GM23338 (cell line): ENCODE results near the gene C20orf173. TPM values are rescaled to one million over a fixed set of nuclear protein-coding genes. Genes with fewer than 3 reads are reported as not detected.
A peak's percentile ranks its signal among the peaks of the same experiment; 100 is the strongest.

Experiments used
- ATAC-seq: fragments of 200-7000 bp; cut with Tn5 transposase; 3 replicates; pipeline ENCODE4 v1.9.1; 2020
- DNase-seq: peaks from one replicate; pipeline ENCODE4 v3.0.0-alpha.2; 2015; ENCODE audit warnings: low spot score
- H2AFZ ChIP-seq: fragments of 200-600 bp; sonication (generic); 2 replicates; pipeline ENCODE4 v1.8.0; 2016; ENCODE audit warnings: antibody characterized with exemption, mild to moderate bottlenecking, moderate library complexity
- H3F3A ChIP-seq: fragments of 200-600 bp; sonication (generic); replicated peaks from 2 replicates; pipeline ENCODE4 v1.8.0; 2017; ENCODE audit warnings: antibody characterized with exemption, mixed run types, low read depth
- H3K27ac ChIP-seq: fragments of 200-600 bp; sonication (generic); 2 replicates; pipeline ENCODE4 v1.6.1; 2016; ENCODE audit warnings: low read depth
- H3K27me3 ChIP-seq: fragments of 200-600 bp; sonication (generic); 2 replicates; pipeline ENCODE4 v1.8.0; 2016; ENCODE audit warnings: mild to moderate bottlenecking, mixed run types, moderate library complexity; ENCODE audit not compliant: insufficient read depth
- H3K36me3 ChIP-seq: fragments of 200-600 bp; sonication (generic); 2 replicates; pipeline ENCODE4 v1.8.0; 2016; ENCODE audit warnings: mild to moderate bottlenecking; ENCODE audit not compliant: insufficient read depth
- H3K4me1 ChIP-seq: fragments of 200-600 bp; sonication (generic); 2 replicates; pipeline ENCODE4 v1.8.0; 2016; ENCODE audit warnings: mild to moderate bottlenecking, moderate library complexity; ENCODE audit not compliant: insufficient read depth
- H3K4me2 ChIP-seq: fragments of 200-600 bp; sonication (generic); 2 replicates; pipeline ENCODE4 v1.7.1; 2017; ENCODE audit warnings: mixed run types
- H3K4me3 ChIP-seq: fragments of 200-600 bp; sonication (generic); 2 replicates; pipeline ENCODE4 v1.6.1; 2016; ENCODE audit warnings: mixed run types
- H3K79me2 ChIP-seq: fragments of 200-600 bp; sonication (generic); replicated peaks from 2 replicates; pipeline ENCODE4 v1.8.0; 2017; ENCODE audit warnings: mild to moderate bottlenecking; ENCODE audit not compliant: insufficient read depth
- H3K9me2 ChIP-seq: fragments of 200-600 bp; sonication (generic); 2 replicates; pipeline ENCODE4 v1.8.0; 2017; ENCODE audit not compliant: insufficient read depth
- H4K20me1 ChIP-seq: fragments of 200-600 bp; sonication (generic); replicated peaks from 2 replicates; pipeline ENCODE4 v1.8.0; 2017; ENCODE audit warnings: mild to moderate bottlenecking; ENCODE audit not compliant: insufficient read depth
- H3K27ac Mint-ChIP-seq: 2 replicates; pipeline ENCODE4 v1.8.0; 2020; ENCODE audit warnings: inconsistent platforms, mild to moderate bottlenecking, moderate library complexity, mixed read lengths
- H3K27me3 Mint-ChIP-seq: 3 replicates; pipeline ENCODE4 v1.8.0; 2022; ENCODE audit warnings: low read depth, mild to moderate bottlenecking, moderate library complexity, mixed read lengths, inconsistent platforms; ENCODE audit not compliant: insufficient read depth, poor library complexity
- H3K36me3 Mint-ChIP-seq: 3 replicates; pipeline ENCODE4 v1.8.0; 2021; ENCODE audit warnings: low read depth, mild to moderate bottlenecking, inconsistent platforms, moderate library complexity, mixed read lengths
- H3K4me1 Mint-ChIP-seq: 3 replicates; pipeline ENCODE4 v1.8.0; 2020; ENCODE audit warnings: mild to moderate bottlenecking, inconsistent platforms, mixed read lengths
- H3K4me3 Mint-ChIP-seq: 3 replicates; pipeline ENCODE4 v1.8.0; 2021; ENCODE audit warnings: moderate library complexity, mild to moderate bottlenecking, inconsistent platforms, mixed read lengths
- H3K9me3 Mint-ChIP-seq: 3 replicates; pipeline ENCODE4 v1.8.0; 2020; ENCODE audit warnings: moderate library complexity, mild to moderate bottlenecking, inconsistent platforms, mixed read lengths
- CTCF ChIP-seq, 2 experiments: fragments of 200-600 bp in 1 of 2; sonication (generic) in 1 of 2; conservative IDR thresholded peaks; 2 replicates each; pipeline versions ENCODE4 v1.5.1 to v1.6.1; 2016 to 2017; ENCODE audit warnings: antibody characterized with exemption in 2 of 2, low read depth in 2 of 2, mild to moderate bottlenecking in 2 of 2, moderate library complexity in 1 of 2
- ETS1 ChIP-seq: IDR thresholded peaks from 2 replicates; pipeline ENCODE4 v1.6.1; 2016; ENCODE audit warnings: antibody characterized with exemption
- EZH2 ChIP-seq: fragments of 200-600 bp; sonication (generic); IDR thresholded peaks from one replicate; pipeline ENCODE4 v1.8.0; 2017; ENCODE audit warnings: antibody characterized with exemption, mild to moderate bottlenecking, low read depth; ENCODE audit not compliant: unreplicated experiment
- JUNB ChIP-seq: IDR thresholded peaks from one replicate; pipeline ENCODE4 v1.6.1; 2016; ENCODE audit warnings: antibody characterized with exemption; ENCODE audit not compliant: unreplicated experiment
- STAT1 ChIP-seq: IDR thresholded peaks from one replicate; pipeline ENCODE4 v1.6.1; 2016; ENCODE audit warnings: antibody characterized with exemption; ENCODE audit not compliant: unreplicated experiment
- ZNF331 ChIP-seq: fragments of 250-450 bp; sonication (Bioruptor Pico); IDR thresholded peaks from 2 replicates; pipeline ENCODE4 v1.5.0; 2020; ENCODE audit warnings: low read depth, mild to moderate bottlenecking, moderate library complexity
- ZNF462 ChIP-seq: fragments of 250-450 bp; sonication (Bioruptor Pico); IDR thresholded peaks from 2 replicates; pipeline ENCODE4 v1.5.0; 2020; ENCODE audit warnings: mild to moderate bottlenecking, moderate library complexity
- polyA plus RNA-seq: library from polyadenylated mRNA; unstranded; fragments of >200 nt; fragmentation: Nextera tagmentation; extraction: Ambion mirVana; gene quantifications from 2 replicates; pipeline ENCODE4 v1.2.1, GENCODE V29; 2016
- total RNA-seq: library from RNA; depleted of rRNA; stranded (reverse); fragments of >200 nt; shearing (Covaris generic); gene quantifications from 2 replicates; pipeline ENCODE4 v1.2.3, GENCODE V29; 2014

The C20orf173 gene
- total and polyA plus RNA-seq, 2 experiments from 2014 or later: not detected

GRCh38 chr20:35514371-35514932 is 15.0 kb downstream of the C20orf173 start (continued):
- no peak for TF ChIP-seq CTCF (conservative IDR thresholded peaks at IDR 0.05; ENCODE audit: low read depth in 2 of 2)
- TF ChIP-seq STAT1: no peak
- TF ChIP-seq ZNF462 (CRISPR knock-in tag): no peak
- TF ChIP-seq ZNF331 (CRISPR knock-in tag): no peak
- TF ChIP-seq JUNB: no peak

GRCh38 chr20:35511814-35512420 is 17.5 kb downstream of the C20orf173 start:
- Mint-ChIP-seq H3K4me3 (no peak overlapping the region), H3K9me3 (no peaks in the 10 kb centered on the region), H3K27ac (no peak overlapping the region), H3K36me3 (peaks cover 25% of the 10 kb centered on the region), H3K4me1 (no peaks in the 10 kb centered on the region), H3K27me3 (peaks cover 8% of the 10 kb centered on the region)
- no peaks in the 10 kb centered on the region for H3K9me2 ChIP-seq
- H3K4me1 ChIP-seq: no peaks in the 10 kb centered on the region
- DNase-seq: peak; percentile 45
- no peaks in the 10 kb centered on the region for H3K27me3 ChIP-seq
- no peaks in the 10 kb centered on the region for H3K79me2 ChIP-seq
- H3K4me2 ChIP-seq: no peak overlapping the region
- ATAC-seq: peak; percentile 42
- H3F3A ChIP-seq: no peaks in the 10 kb centered on the region
- H4K20me1 ChIP-seq: no peaks in the 10 kb centered on the region; the same call in 1 of the 2 replicates
- no peak overlapping the region for H3K27ac ChIP-seq
- H3K36me3 ChIP-seq: no peaks in the 10 kb centered on the region; the same call in 1 of the 2 replicates
- no peak overlapping the region for H3K4me3 ChIP-seq
- no peak overlapping the region for H2AFZ ChIP-seq
- TF ChIP-seq EZH2 (no peak), CTCF (conservative IDR thresholded peaks at IDR 0.05; ENCODE audit: low read depth in 2 of 2) (peak; percentile 72 to 79), ETS1 (no peak), JUNB (no peak), STAT1 (no peak), ZNF331 (CRISPR knock-in tag) (no peak)
